Measurements from ENCODE around the gene MRI1.

DNA sequence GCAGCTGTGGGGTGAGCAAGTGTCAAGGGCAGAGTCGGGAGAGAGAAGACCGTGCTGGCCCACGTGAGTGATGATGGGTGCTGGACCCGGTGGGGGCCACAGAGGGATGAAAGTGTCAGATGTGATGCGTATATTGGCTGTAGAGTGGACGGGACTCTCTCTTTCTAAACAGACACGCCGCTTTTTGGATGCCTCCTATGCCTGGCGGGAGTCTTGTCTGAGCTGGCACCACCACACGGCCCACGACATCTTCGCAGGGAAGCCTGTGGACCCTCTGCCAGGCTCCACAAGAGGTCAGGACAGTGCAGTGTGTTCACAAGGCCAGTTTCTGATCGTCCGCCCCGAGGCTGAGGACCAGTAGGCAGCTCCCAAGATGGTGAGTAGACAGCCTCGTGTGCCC lies 12.9 kb upstream of the MRI1 start:
- TF ChIP-seq SP1 (IDR thresholded peaks at IDR 0.05; ENCODE audit: low read depth, low read length): no peak
- TF ChIP-seq, protein P1, sequence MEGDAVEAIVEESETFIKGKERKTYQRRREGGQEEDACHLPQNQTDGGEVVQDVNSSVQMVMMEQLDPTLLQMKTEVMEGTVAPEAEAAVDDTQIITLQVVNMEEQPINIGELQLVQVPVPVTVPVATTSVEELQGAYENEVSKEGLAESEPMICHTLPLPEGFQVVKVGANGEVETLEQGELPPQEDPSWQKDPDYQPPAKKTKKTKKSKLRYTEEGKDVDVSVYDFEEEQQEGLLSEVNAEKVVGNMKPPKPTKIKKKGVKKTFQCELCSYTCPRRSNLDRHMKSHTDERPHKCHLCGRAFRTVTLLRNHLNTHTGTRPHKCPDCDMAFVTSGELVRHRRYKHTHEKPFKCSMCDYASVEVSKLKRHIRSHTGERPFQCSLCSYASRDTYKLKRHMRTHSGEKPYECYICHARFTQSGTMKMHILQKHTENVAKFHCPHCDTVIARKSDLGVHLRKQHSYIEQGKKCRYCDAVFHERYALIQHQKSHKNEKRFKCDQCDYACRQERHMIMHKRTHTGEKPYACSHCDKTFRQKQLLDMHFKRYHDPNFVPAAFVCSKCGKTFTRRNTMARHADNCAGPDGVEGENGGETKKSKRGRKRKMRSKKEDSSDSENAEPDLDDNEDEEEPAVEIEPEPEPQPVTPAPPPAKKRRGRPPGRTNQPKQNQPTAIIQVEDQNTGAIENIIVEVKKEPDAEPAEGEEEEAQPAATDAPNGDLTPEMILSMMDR (IDR thresholded peaks at IDR 0.05 in 2 of 3, conservative IDR thresholded peaks at IDR 0.05 in 1 of 3; ENCODE audit: control insufficient read depth in 2 of 3, extremely low read depth in 1 of 3, insufficient read depth in 1 of 3, low read depth in 3 of 3, low read length in 3 of 3): no peak
- no peak for TF ChIP-seq RAD21 (IDR thresholded peaks at IDR 0.05; ENCODE audit: insufficient read depth, low read depth, low read length)
- no peak for TF ChIP-seq ZNF217 (IDR thresholded peaks at IDR 0.05)
- TF ChIP-seq TCF7 (IDR thresholded peaks at IDR 0.05; ENCODE audit: borderline replicate concordance): no peak
- TF ChIP-seq POLR2A (IDR thresholded peaks at IDR 0.05; ENCODE audit: low read depth, low read length): no peak
- no peak for TF ChIP-seq SIX5 (IDR thresholded peaks at IDR 0.05; ENCODE audit: low read depth, low read length, severe bottlenecking)
- TF ChIP-seq SIN3A (IDR thresholded peaks at IDR 0.05; ENCODE audit: low read depth, low read length): no peak
- TF ChIP-seq, protein P2, sequence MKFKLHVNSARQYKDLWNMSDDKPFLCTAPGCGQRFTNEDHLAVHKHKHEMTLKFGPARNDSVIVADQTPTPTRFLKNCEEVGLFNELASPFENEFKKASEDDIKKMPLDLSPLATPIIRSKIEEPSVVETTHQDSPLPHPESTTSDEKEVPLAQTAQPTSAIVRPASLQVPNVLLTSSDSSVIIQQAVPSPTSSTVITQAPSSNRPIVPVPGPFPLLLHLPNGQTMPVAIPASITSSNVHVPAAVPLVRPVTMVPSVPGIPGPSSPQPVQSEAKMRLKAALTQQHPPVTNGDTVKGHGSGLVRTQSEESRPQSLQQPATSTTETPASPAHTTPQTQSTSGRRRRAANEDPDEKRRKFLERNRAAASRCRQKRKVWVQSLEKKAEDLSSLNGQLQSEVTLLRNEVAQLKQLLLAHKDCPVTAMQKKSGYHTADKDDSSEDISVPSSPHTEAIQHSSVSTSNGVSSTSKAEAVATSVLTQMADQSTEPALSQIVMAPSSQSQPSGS (IDR thresholded peaks at IDR 0.05; ENCODE audit: low read length): no peak
- TF ChIP-seq KAT2A (conservative IDR thresholded peaks at IDR 0.05; ENCODE audit: control insufficient read depth, low read depth, low read length): no peak
- no peak for TF ChIP-seq POLR2AphosphoS5 (IDR thresholded peaks at IDR 0.05; ENCODE audit: low read length)
- no peak for TF ChIP-seq KDM1A (IDR thresholded peaks at IDR 0.05; ENCODE audit: borderline replicate concordance)
- TF ChIP-seq JUND (IDR thresholded peaks at IDR 0.05; ENCODE audit: low read depth, low read length): no peak
